ENCODE measurements around the gene HMCN2.

HMCN2 gene

GRCh38 chr9:130447193-130447816, 181.7 kb downstream of the HMCN2 start:
- FAIRE-seq, result no peak
- DNase-seq (ENCODE audit: low spot score), result no peak

- DNase-seq (ENCODE audit: low spot score), result no peak
Observed at GRCh38 chr9:130448035-130448624, 182.6 kb downstream of the HMCN2 start.

GRCh38 chr9:130448771-130449603, 183.4 kb downstream of the HMCN2 start:
- FAIRE-seq, result no peak
- DNase-seq (ENCODE audit: low spot score), result no peak

More at GRCh38 chr9:130448035-130448624, 182.6 kb downstream of the HMCN2 start:
- no peak for FAIRE-seq

GRCh38 chr9:130450344-130451003, 184.9 kb downstream of the HMCN2 start:
- DNase-seq (ENCODE audit: low spot score) (no peak), FAIRE-seq (no peak)

- no peak for FAIRE-seq
- no peak for DNase-seq (ENCODE audit: low spot score)
Observed at GRCh38 chr9:130451004-130451390, 185.4 kb downstream of the HMCN2 start.

GRCh38 chr9:130451509-130452388, 186.2 kb downstream of the HMCN2 start:
- DNase-seq (ENCODE audit: low spot score) (peak; percentile 82), FAIRE-seq (peak; percentile 74)

GRCh38 chr9:130452835-130453234, 187.3 kb downstream of the HMCN2 start:
- no peak for DNase-seq (ENCODE audit: low spot score)
- FAIRE-seq, result no peak

- DNase-seq (ENCODE audit: low spot score) (peak; percentile 49), FAIRE-seq (no peak)
Observed at GRCh38 chr9:130453487-130453886, 187.9 kb downstream of the HMCN2 start.

GRCh38 chr9:130454096-130454811, 188.7 kb downstream of the HMCN2 start:
- no peak for DNase-seq (ENCODE audit: low spot score)
- no peak for FAIRE-seq

- FAIRE-seq (no peak), DNase-seq (ENCODE audit: low spot score) (no peak)
Observed at GRCh38 chr9:130454812-130455325, 189.3 kb downstream of the HMCN2 start.

GRCh38 chr9:130458027-130458803, 192.7 kb downstream of the HMCN2 start:
- no peak for FAIRE-seq
- no peak for DNase-seq (ENCODE audit: low spot score)

- DNase-seq (ENCODE audit: low spot score) (no peak), FAIRE-seq (no peak)
Observed at GRCh38 chr9:130458804-130459067, 193.2 kb downstream of the HMCN2 start.

GRCh38 chr9:130459151-130459550, 193.6 kb downstream of the HMCN2 start:
- DNase-seq (ENCODE audit: low spot score) (no peak), FAIRE-seq (no peak)

- DNase-seq (ENCODE audit: low spot score) (no peak), FAIRE-seq (no peak)
Observed at GRCh38 chr9:130459941-130460669, 194.5 kb downstream of the HMCN2 start.

- DNase-seq (ENCODE audit: low spot score), result peak; percentile 13
- FAIRE-seq, result no peak
Observed at GRCh38 chr9:130461218-130461630, 195.7 kb downstream of the HMCN2 start.

- FAIRE-seq (no peak), DNase-seq (ENCODE audit: low spot score) (no peak)
Observed at GRCh38 chr9:130461731-130462130, 196.2 kb downstream of the HMCN2 start.

- FAIRE-seq (no peak), DNase-seq (ENCODE audit: low spot score) (no peak)
Observed at GRCh38 chr9:130462685-130463540, 197.4 kb downstream of the HMCN2 start.
